GM20431 (cell line): Measurements from ENCODE around the gene CLEC2D.
"Not testable (repeated sequence)": the region's sequence is repeated elsewhere in the genome, so short reads cannot be mapped to it uniquely, and the experiment has no call there.

Experiments used
- in situ Hi-C: fragments of 300-500 bp; cut with MseI, MboI; formaldehyde crosslinking; loops from one replicate; pipeline ENCODE4 v1.15.0; 2020; ENCODE audit warnings: low sequenced_read_pairs; ENCODE audit not compliant: unreplicated experiment

The CLEC2D gene

GRCh38 chr12:9649532-9649940 lies 20.0 kb upstream of the CLEC2D start:
- in situ Hi-C loops, result loop anchor here (25.0 kb wide), 1 partner anchor 88 kb away; the partner anchor contains the start of gene CLECL1

GRCh38 chr12:9650151-9650576 lies 19.3 kb upstream of the CLEC2D start:
- in situ Hi-C loops, result no loop called here

- in situ Hi-C loops, result no loop called here
Measured at GRCh38 chr12:9651265-9651729, 18.2 kb upstream of the CLEC2D start.

GRCh38 chr12:9660046-9660445 lies 9.5 kb upstream of the CLEC2D start:
- in situ Hi-C loops, result no loop called here

DNA sequence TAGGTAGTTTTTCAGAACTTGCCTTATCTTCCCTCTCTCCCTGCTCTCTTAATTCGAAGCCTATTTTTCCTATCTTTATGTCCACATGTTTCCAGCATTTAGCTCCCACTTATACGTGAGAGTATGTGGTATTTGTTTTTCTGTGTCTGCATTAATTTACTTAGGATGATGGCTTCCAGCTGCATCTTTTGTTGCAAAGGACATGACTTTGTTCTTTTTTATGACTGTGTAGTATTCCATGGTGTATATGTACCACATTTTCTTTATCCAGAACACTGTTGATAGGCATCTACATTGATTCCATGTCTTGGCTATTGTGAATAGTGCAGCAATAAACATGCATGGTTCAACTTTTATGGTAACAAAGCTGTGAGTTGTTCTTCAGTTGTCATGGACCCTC lies 7.8 kb upstream of the CLEC2D start:
- in situ Hi-C loops, result no loop called here

GRCh38 chr12:9662488-9662887 lies 7.0 kb upstream of the CLEC2D start:
- in situ Hi-C loops, result no loop called here

GRCh38 chr12:9667403-9668160 lies 1.9 kb upstream of the CLEC2D start:
- in situ Hi-C loops, result no loop called here

GRCh38 chr12:9668161-9669018 lies 1.1 kb upstream of the CLEC2D start:
- in situ Hi-C loops, result no loop called here

GRCh38 chr12:9669019-9669326 lies 540 bp upstream of the CLEC2D start:
- in situ Hi-C loops, result no loop called here

DNA sequence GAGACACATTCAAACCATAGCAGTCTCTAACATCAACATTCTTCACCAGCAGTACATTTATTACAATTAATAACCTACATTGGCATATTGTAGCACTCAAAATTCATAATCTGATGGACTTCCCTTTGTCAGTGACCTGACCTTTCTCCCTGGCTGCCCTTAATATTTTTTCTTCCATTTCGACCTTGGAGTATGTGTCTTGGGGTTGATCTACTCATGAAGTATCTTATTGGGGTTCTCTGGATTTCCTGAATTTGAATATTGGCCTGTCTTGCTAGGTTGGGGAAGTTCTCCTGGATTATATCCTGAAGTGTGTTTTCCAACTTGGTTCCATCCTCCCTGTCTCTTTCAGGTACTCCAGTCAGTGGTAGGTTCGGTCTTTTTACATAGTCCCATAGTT lies 2.8 kb downstream of the CLEC2D start:
- in situ Hi-C loops, result not testable (repeated sequence)

GRCh38 chr12:9673404-9674225 lies 4.1 kb downstream of the CLEC2D start:
- in situ Hi-C loops, result no loop called here

DNA sequence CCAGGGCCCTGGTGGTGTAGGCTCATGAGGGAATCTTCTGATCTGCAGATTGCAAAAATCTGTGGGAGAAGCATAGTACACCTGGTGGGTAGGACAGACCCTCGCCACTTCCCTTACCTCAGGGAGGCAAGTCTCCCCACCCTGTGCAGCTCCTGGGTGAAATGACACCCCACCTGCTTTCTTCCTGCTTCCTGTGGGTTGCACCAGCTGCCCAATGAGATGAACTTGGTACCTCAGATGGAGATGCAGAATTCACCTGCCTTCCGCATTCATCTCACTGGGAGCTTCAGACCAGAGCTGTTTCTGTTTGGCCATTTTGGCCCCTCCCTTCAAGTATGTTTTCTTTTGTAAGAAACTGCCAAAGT lies 4.7 kb downstream of the CLEC2D start:
- in situ Hi-C loops, result no loop called here

- in situ Hi-C loops, result not testable (repeated sequence)
Measured at GRCh38 chr12:9682508-9682907, 13.0 kb downstream of the CLEC2D start.

DNA sequence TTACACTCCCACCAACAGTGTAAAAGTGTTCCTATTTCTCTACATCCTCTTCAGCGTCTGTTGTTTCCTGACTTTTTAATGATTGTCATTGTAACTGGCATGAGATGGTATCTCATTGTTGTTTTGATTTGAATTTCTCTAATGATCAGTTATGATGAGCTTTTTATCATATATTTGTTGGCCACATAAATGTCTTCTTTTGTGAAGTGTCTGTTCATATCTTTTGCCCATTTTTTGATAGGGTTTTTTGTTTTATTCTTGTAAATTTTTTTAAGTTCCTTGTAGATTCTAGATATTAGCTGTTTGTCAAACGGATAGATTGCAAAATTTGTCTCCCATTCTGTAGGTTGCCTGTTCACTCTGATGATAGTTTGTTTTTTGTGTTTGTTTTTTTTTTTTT lies 13.4 kb downstream of the CLEC2D start:
- in situ Hi-C loops, result not testable (repeated sequence)

DNA sequence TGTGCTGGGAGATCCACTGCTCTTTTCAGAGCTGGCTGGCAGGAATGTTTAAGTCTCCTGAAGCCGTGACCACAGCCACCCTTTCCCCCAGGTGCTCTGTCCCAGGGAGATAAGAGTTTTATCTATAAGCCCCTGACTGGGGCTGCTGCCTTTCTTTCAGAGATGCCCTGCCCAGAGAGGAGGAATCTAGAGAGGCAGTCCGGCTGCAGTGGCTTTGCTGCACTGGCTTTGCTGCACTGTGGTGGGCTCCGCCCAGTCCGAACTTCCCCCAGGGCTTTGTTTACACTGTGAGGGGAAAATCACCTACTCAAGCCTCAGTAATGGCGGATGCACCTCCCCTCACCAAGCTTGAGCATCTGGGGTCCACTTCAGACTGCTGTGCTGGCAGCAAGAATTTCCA lies 15.9 kb downstream of the CLEC2D start:
- in situ Hi-C loops, result not testable (repeated sequence)

DNA sequence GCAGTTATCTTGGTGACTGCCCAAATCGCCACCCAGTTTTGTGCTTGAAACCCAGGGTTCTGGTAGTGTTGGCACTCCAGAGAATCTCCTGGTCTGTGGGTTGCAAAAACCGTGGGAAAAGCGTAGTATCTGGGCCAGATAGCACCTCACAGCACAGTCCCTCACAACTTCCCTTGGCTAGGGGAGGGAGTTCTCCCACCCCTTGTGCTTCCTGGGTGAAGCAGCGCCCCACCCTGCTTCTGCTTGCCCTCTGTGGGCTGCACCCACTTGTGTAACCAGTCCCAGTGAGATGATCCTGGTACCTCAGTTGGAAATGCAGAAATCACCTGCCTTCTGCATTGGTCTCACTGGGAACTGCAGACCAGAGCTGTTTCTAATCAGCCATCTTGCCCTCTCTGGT lies 16.4 kb downstream of the CLEC2D start:
- in situ Hi-C loops, result no loop called here

GRCh38 chr12:9687228-9687627 lies 17.7 kb downstream of the CLEC2D start:
- in situ Hi-C loops, result no loop called here

- in situ Hi-C loops, result no loop called here
Measured at GRCh38 chr12:9692909-9693308, 23.4 kb downstream of the CLEC2D start.

- in situ Hi-C loops, result no loop called here
Measured at GRCh38 chr12:9694241-9694640, 24.7 kb downstream of the CLEC2D start.

DNA sequence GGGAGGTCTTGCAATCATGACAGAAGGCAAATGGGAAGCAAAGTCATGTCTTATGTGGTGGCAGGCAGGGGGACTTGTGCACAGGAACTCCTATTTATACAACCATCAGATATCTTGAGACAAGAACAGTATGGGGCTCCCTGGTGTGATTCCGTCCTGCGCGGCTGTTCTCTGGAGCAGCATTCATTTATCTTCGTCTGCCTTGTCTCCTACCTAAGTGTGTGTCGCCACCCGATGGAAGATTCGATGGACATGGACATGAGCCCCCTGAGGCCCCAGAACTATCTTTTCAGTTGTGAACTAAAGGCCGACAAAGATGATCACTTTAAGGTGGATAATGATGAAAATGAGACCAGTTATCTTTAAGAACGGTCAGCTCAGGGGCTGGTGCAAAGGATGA lies 25.6 kb downstream of the CLEC2D start:
- in situ Hi-C loops, result not testable (repeated sequence)

DNA sequence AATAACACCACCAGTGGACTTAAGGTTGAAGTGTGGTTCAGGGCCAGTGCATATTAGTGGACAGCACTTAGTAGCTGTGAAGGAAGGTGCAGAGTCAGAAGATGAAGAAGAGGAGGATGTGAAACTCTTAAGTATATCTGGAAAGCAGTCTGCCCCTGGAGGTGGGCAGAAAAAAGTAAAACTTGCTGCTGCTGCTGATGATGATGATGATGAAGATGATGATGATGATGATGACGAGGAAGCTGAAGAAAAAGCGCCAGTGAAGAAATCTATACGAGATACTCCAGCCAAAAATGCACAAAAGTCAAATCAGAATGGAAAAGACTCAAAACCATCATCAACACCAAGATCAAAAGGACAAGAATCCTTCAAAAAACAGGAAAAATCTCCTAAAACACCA lies 26.1 kb downstream of the CLEC2D start:
- in situ Hi-C loops, result not testable (repeated sequence)
